HG03097 (cell line): ENCODE results near the gene DOCK2.

ENCODE experiments used
- ATAC-seq: cut with Tn5 transposase; IDR thresholded peaks from one replicate; pipeline ENCODE4 v1.9.1; 2021; ENCODE audit not compliant: unreplicated experiment, low FRiP score

The DOCK2 gene

DNA sequence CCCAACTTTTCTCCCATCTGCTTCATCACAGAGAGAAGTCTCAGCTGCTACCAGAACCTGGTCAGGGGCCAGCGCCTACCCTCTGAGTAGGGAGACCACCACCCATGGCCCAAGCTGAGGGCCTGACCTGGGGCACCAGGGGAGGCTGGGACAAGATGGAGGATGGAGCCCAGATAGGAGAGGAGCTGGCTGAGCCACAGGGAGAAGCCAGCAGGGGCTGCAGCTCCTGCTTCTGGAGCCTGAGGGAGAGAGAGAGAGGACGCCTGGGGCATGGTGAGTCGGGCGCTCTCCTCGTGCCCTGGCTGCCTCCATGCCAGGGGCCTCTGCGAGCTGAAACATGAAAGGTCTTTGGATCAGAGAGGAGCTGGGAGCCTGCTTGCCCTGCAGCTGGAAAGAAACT, 467.2 kb downstream of the DOCK2 start:
- ATAC-seq = no peak

DNA sequence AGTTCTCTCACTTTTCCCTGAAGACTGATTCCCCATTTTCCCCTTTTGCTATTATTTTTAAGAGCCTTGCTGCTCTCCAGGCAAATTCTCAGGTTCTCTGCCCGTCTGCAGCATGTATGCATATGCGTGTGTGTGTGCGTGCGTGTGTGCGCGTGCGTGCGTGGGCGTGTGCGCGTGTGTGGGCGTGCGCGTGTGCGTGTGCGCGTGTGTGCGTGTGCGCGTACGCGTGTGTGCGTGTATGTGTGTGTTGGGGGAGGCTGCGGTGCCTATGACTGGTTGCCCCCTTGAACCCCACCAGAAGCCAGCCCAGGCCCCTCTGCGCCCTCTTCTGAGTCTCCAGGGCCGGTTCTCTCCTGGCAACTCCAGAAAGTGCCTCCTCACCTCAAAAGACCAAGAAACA, 467.6 kb downstream of the DOCK2 start:
- no peak for ATAC-seq

DNA sequence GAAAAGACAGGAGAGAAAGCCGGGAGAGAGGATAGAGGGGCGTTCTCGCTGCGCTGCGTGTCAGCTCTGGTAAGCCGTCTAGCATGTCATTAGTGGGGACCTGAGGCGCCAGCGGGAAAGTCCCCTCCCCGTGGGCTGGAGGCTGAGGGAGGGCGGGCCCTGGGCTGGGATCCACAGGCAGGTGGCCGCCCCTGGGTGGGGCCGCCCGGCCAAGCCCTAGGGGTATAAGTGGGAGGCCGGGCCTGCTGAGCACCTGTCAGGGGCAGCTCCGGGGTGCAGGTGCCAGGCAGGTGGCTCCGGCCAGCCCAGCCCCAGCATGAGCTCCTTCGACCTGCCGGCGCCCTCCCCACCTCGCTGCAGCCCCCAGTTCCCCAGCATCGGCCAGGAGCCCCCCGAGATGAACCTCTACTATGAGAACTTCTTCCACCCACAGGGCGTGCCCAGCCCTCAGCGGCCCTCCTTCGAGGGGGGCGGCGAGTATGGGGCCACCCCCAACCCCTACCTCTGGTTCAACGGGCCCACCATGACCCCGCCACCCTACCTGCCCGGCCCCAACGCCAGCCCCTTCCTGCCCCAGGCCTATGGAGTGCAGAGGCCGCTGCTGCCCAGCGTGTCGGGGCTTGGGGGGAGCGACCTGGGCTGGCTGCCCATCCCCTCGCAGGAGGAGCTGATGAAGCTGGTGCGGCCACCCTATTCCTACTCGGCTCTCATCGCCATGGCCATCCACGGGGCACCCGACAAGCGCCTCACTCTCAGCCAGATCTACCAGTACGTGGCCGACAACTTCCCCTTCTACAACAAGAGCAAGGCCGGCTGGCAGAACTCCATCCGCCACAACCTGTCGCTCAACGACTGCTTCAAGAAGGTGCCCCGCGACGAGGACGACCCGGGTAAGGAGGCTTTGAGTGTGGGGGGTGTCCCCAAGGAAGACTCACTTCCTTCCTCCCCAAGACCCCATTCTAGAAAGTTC, 468.9 kb downstream of the DOCK2 start, which contains the start of gene FOXI1:
Gene FOXI1 (plus strand): TSS at position 256 of the 970 bp plus-strand sequence. CDS start 61 bp downstream, at position 317.
- ATAC-seq = no peak

DNA sequence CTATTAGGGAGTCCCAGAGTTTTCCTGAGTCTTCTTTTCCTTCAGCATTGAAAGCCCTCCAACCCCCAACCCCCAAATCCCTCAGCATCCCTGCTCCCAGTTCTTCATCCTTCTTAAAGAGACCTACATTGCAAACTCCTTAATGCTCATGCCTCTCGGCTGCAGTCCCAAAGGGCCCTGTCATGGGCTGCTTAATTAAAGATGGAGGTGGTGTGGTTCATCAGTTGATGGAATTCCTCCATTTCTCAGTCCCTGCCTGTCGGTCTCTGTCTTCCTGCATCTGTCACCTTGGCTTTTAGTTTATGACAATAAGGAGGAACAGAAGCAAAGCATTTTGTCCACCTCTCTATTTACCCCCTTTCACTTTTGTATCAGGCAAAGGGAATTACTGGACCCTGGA, 470.6 kb downstream of the DOCK2 start:
- ATAC-seq = no peak

DNA sequence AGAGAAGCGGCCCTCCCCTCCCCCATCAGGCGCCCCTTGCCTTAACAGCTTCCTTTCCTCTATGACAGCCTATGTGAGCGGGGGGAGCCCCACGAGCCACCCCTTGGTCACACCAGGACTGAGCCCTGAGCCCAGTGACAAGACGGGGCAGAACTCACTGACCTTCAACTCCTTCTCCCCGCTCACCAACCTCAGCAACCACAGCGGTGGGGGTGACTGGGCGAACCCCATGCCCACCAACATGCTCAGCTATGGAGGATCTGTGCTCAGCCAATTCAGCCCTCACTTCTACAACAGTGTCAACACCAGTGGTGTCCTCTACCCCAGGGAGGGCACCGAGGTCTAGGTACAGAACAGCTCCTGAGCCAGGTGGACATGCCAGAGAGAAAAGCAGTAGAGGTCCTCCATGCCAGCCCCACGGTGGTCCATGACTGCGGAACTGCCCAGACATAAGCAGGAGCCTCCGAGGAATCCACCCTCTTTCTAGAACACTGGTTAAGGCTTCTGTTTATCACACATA, 471.3 kb downstream of the DOCK2 start:
- no peak for ATAC-seq

DNA sequence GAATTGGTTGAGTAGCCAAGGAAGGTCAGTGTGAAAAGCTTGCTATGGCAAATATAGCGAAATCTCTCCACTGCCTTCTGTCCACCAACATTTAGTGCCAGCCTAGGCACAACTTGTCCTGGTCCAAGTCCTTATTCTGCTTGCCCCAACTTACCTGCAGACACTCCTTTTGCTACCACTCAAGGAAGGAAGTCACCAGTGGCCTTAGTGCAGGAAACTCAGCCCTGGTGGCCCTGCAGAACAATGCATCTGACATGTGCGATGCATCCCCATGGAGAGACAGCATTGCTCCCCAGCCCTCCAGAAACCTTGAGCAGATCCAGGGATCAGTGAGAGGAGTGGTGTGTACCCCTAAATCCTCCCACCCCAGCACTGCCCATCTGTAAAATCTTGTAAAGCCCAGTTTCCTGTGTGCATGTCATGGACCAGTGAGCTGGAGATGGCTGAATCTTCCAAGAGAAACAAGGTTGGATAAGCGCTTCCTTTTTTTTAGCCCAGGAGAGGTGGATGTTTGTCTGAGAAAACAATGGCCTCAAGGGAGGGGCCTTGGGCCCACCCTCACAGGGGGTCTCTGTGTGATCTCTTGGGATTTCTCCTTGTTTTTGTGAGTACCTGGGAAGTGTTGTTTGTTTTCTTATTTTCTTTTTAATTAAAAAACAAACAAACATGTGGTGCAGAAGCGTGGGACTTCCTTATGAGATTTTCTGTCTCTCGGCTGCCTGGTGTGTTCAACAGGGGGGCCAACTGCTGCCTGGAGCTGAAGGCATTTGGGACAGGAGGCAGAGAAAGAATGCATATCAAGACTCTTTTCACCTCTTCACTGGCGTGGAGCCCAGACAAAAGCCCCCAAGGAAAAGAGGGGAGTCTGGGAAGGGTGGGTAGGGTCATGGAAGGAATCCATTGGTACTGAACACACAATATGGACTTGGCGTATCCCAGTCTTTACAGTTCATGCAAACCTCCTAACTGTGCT, 472.3 kb downstream of the DOCK2 start:
- ATAC-seq = no peak

DNA sequence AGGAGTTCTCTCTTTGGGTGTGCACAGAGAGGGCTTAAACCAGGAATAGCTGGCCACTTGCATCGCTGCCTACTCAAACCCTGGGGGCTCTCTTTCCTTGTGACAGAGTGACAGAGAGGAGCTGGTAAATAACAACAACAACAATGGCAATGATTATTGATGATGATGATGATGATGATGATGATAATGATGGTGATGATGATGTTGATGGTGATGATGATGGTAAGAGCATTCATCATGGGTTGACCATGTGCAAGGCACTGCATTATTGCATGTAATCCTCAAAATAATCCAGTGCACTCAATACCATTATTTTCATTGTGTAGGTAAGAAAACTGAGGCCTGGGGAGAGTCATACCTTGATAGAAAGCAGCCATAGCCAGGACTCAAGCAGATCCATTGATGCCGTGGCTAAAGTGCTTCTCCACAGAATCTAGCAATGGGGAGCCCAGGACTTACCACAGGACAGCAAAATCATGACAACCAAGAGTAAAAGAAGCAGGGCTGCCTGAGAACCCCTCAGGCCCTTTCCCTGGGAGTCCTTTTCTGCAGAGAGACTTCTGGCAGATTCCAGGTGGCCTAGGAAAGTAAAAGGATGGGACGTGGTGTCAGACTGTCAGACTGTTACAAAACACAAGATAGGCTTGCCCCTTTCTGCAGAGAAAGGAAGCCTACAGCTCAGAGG, 473.5 kb downstream of the DOCK2 start:
- no peak for ATAC-seq

DNA sequence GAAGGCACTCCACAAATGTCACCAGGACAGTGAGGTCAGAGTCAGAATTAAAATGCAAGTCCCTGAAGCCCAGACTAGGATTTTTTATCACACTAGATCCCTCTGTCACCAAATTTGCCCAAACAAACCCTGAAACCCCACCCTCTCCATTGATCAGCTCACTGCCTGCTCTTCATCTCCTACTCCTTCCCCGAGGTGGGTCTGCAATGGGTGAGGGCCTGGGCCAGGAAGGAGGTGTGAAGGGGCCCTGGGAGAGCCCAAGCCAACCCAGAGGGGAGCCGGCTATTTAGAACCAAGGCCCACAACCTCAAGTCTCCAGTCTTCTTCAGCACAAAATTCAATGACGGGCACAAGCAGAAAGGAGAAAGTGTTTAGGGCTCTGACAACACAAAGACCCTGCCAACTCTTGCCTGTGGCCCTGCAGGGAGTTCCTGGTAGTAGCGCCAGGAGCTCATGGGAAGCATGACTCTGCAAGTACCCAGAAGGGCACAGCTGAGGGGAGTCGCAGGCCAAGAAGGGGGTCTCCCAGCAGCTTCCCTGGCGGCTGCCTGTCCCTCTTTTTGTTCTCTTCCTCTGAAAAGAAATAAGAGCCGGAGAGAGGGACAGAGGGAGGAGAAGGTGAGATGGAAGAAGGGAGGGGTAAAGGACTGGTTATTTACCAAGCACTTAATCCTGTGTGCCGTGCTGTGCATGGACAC, 474.2 kb downstream of the DOCK2 start:
- no peak for ATAC-seq

DNA sequence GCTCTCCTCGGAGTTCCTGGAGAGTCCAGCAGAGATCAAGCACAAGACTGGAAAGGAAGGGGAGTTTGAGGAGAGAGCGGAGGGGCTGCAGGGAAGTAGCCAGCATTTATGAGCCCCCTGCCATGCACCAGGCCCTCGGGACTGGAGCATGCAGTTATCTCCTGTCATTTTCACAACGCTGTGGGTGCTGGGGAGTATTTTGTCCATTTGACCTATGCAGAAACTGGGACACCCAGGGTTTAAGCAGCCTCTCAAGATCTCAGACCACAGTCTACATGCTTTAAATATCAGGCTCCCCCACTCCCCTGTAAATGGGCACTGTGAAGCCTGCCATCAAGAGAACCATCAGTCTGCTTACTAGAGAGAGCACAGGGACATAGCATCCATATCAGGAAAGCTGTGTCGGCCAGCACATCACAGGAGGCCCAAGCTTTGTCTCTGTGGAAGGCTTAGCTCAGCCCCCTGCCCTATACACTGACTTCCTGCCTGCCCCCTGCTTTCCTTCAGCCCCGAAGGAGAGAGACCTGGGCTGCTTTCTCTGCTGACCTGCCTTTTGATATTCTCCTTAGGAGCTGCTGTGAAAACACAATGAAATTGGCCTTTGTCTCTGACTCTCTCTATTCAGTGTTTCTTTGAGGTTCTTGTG, 475.9 kb downstream of the DOCK2 start:
- no peak for ATAC-seq

DNA sequence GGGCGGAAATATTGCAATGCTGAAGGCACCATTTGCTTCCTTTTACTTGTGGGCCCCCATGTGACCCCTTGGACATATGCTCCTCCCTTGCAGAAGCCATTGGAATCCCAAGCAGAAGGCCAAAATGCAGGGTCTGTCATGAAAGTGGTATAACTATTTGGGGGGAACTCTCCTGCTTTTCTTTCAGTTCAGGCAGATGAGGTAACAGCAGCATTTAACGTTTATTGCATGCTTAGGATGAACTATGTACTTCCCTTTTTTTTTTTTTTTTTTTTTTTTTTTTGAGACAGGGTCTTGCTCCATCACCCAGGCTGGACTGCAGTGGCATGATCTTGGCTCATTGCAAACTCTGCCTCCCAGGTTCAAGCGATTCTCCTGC, 476.4 kb downstream of the DOCK2 start:
- ATAC-seq = no peak

DNA sequence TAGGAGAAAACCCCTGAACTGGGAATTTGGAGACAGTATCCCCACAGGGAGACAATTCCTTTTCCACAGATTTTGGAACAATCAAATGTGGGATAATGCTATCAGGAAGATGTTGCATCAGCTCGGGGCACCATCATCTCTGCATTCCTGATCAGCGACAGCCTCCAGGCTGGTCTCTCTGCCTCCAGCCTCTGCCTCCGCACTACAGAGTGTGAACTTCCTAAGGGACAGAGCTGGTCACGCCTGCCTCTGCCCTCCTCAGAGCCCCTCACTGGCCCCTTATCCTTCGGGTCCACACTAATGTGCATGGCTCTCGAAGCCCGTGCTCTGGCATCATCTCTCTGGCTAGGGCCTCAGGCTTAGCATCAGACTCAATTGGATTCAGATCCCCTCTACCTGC, 477.2 kb downstream of the DOCK2 start:
- no peak for ATAC-seq

DNA sequence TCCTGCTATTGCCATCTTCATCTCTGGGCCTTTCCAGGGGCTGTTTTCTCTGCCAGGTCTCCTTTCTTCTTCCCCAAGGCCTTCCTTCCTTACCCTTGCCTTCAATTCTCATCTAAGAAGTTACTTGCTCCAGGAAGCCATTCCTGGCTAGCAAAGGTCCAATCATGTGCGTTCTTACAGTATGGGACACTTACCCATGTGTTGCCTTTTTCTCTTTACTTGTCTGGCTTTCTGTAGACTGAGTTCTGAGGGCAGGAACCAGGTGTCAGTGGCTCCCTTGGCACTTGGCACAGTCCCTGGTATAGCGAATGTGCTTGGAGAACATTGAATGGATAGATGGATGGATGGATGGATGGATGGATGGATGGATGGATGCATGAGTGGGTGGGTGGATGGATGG, 478.9 kb downstream of the DOCK2 start:
- no peak for ATAC-seq

DNA sequence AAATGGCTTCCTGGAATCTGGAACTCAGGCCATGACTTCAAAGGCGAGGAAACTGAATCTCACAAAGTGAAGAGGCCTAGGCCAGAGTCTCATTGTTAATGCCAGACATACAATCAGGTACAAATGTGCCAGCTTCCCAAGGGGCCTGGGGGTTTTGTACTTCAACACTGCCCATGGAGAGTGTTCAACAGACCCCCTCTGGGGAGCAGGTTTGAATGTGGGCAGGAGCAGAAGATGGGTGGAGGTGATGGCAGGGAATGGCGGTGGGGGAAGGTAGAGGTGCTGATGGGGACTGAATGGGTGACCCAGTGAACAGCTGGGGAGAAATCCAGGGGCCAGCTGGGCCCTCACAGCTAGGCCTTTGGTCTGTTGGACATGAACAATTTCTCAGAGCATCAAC, 480.7 kb downstream of the DOCK2 start:
- ATAC-seq = no peak

DNA sequence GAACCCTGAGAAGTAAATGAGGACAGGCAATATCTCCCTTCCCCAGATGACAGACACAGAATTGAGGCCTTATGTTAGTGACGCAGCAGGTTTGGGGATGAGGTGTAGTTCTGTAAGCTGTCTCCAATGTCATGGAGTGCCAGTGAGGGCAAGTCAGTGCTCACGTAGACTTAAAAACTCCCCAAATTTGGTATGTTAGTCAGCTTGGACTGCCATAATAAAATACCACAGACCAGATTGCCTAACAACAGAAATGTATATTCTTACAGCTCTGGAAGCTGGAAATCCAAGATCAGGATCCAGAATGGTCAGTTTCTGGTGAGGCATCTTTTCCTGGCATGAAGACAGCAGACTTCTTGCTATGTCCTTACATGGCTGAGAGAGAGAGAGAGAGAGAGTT, 483.5 kb downstream of the DOCK2 start:
- ATAC-seq = no peak

DNA sequence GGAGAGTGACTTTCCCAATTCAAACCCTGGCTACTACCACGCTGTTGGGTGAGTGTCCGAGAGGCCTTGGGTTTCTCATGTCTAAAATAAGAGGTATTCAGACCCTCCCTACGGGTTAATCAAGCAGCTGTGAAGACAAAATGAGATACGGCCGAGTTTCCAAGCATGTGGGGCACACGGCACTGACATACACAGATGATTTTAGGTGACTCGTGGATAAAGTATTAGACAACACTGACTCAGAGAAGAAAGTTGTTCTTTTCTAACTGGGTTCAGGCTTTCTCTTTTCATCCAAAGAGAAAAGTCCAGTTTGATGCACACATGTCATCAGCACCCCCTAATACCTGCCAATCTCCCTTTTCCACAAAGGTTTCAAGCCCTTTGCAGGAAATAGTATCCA, 484.2 kb downstream of the DOCK2 start:
- ATAC-seq = no peak

DNA sequence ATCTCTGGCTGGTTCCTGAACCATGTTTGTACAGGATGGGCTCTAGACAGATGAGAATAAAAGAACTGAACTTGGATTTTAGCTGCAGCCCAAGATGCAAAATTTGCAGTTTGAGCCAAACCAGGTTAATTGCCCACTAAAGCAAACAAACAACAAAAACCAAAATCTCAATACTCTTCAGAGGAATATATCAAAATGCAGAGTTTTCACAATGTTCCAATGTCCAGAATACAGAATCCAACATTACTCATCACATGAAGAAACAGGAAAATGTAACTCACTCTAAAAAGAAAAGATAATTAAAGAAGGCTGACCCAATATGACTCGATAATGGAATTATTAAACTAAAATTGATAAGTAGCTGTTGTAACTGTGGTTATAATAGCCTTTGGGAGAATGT, 489.0 kb downstream of the DOCK2 start:
- no peak for ATAC-seq

DNA sequence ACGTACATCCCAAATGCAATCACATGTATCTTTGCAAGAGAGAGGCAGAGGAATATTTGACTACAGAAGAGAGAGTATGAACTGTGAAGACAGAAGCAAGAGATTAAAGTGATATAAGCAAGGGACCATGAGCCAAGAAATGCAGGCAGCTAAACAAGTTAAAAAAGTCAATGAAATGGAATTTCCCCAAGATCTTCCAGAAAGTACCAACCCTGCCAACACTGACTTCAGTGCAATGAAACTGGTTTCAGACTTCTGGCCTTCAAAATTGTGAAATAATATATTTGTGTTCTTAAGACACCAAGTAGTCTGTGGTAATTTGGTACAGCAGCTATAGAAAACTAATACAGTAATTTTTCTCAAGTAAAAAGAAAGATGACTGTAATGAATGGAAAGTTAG, 489.6 kb downstream of the DOCK2 start:
- ATAC-seq = no peak

DNA sequence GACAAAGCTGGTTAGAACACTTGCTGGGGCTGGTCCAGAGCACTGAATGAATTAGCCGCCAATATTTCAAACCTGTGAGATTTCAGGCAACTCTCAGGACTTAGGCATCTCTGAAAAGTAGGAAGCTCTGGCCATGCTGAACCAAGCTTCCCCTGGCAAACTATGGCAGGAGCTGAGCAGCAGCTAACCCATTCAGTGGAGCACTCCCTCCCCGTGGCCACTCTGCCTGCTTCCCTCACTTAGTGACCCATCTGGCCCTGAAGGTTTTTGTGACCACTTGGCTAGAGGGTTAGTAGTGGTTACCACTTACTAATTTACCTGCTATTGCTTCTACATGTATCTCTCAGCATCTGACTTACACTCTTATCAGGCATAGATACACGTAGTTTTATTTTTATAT, 494.2 kb downstream of the DOCK2 start:
- no peak for ATAC-seq

DNA sequence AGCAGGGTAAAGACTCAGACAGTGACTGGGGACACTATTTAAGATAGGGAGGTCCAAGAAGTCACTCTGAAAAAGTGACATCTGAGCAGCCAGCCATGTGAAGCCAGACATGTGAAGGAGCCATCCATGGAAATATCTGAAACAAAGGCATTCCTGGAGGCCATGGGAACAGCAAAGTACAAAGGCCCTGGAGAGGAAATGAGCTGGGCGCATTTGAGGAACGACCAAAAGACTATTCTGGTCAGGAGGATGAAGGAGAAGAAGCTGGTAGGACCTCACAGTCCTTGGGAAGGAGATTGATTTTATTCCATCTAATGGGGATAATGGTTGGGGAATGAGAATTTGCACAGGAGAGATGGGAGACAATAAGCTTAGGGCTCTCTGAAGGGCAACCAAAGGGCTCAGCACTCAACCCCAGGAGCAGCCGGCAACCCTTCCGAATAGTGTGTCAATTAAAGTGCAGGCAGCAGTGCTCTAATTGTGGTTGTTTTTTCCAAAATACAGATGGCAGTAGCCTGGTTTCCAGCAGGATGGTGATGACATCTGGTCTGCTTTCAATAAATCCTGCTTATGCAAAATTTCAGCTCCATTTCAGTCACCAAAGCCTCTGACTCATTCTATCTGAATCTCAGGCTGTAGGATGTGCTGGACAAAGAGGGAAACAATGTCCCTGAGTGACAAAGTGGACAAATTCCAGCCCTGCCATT, 495.3 kb downstream of the DOCK2 start:
- ATAC-seq = no peak
